DOHH2 (cell line): ENCODE data around the gene RBM28.

Experiments used
- CTCF ChIP-seq: fragments of 200-600 bp; sonication (generic); IDR thresholded peaks from one replicate; pipeline ENCODE4 v1.5.1; 2014; ENCODE audit warnings: antibody characterized with exemption, mild to moderate bottlenecking, low read depth, low read length; ENCODE audit not compliant: poor library complexity, severe bottlenecking
- EZH2phosphoT487 ChIP-seq: fragments of 200-600 bp; sonication (generic); IDR thresholded peaks from 2 replicates; pipeline ENCODE4 v1.6.1; 2017; ENCODE audit warnings: borderline replicate concordance, mild to moderate bottlenecking, antibody characterized with exemption, low read length, moderate library complexity, mixed read lengths

- TF ChIP-seq CTCF (no peak), EZH2phosphoT487 (no peak)
Measured at GRCh38 chr7:128389618-128390329, 46.1 kb upstream of the RBM28 start.
